GM18867 (cell line): ENCODE measurements around the gene KRT23.
"Not testable (repeated sequence)": the region's sequence is repeated elsewhere in the genome, so short reads cannot be mapped to it uniquely, and the experiment has no call there.

Experiments used
- ATAC-seq: cut with Tn5 transposase; IDR thresholded peaks from one replicate; pipeline ENCODE4 v1.9.1; 2021; ENCODE audit warnings: mild to moderate bottlenecking, moderate library complexity; ENCODE audit not compliant: unreplicated experiment

Gene KRT23

GRCh38 chr17:40951011-40951622 is 13.7 kb upstream of the KRT23 start:
- no peak for ATAC-seq

DNA sequence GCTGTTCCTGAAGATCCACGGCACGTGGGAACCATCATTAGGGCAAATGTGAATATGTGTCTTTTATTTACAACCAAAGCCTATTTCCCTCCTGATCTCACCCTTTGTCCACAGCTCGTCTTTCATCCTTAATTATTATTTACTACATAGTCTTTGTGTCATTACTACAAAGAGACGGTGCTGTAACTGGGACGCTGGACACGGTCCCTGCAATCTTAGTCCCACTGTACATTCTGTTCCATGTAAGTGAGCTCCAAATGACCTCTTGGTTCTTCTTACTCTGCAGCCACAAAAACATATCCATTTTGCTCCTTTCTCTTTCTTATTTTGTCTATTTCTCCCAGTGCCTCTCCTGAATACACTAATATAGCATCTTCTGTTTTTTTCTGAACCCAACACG is 12.7 kb upstream of the KRT23 start:
- no peak for ATAC-seq

DNA sequence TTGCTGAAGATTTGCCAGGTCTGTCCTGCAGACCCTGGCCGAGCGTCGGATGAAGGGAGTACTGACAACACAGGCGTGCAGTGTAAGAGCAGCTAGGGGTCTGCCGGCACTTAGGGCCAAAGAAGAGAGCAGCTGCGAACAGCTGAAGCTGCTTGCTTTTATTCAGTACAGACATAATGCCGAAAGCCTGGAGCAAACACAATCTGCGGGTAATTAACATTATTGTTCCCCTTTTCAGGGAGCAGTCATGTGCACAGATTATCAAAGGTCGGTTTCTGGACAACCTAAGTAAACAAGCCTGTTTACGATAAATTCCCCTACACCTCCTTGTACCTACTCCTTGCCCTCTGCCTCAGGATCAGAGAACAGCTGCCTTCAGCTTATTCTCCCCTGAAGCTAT is 12.0 kb upstream of the KRT23 start:
- ATAC-seq, result no peak

- ATAC-seq, result no peak
These were observed 10.5 kb upstream of the KRT23 start for GRCh38 chr17:40947929-40948328.

- no peak for ATAC-seq
These were observed 8.0 kb upstream of the KRT23 start for GRCh38 chr17:40945414-40945813.

- no peak for ATAC-seq
These were observed 7.1 kb upstream of the KRT23 start for GRCh38 chr17:40944531-40944930.

DNA sequence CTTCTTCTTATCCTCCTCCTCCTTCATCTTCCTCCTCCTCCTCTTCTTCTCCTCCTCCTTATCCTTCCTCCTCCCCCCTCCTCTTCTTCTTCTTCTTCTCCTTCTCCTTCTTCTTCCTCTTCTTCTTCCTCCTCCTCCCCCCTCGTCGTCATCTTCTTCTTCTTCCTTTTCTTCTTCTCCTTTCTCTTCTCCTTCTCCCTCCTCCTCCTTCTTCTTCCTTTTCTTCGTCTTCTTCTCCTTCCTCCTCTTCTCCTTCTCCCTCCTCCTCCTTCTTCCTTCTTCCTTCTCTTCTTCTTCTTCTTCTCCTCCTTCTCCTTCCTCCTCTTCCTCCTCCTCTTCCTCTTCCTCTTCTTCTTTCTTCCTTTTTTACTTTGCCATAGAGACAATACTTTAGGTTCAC is 5.1 kb upstream of the KRT23 start:
- no peak for ATAC-seq

DNA sequence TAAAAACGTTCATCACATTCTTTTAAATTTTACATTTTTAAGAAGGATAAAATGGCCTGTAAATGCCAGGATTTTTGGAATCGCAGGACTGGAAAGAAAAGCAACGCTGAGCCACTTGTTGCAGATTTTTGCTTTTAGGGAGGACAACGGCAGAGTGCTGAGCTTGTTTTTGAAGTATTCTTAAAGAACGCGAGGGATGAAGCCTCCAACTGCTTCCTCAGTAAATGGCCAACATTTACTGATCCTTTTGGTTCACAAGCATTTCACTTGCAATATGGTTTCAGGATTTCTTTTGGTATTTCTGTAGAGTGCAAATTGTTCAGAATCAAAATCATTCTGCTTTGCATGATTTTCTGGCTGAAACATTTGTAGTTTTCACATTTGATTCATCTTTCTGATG is 2.8 kb upstream of the KRT23 start:
- no peak for ATAC-seq

- ATAC-seq, result no peak
These were observed 1.5 kb upstream of the KRT23 start for GRCh38 chr17:40938981-40939380.

DNA sequence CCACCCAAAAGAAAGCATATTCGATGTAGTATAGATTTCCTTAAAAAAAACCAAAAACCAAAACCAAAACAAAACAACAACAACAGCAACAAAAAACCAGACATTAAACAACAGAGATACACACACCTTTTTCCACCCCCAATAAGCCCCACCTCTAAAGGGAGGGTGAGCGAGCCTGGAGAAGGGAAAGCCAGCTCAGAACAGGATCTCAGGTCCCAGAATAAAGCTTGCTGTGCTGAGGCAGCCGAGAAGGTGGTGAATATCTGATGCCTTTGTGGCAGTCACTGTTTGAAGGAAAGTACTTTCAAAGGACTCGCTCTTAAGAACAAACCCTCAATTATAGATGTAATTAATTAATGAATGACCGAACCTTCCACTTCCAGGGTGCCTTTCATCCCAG is 470 bp downstream of the KRT23 start:
- no peak for ATAC-seq

DNA sequence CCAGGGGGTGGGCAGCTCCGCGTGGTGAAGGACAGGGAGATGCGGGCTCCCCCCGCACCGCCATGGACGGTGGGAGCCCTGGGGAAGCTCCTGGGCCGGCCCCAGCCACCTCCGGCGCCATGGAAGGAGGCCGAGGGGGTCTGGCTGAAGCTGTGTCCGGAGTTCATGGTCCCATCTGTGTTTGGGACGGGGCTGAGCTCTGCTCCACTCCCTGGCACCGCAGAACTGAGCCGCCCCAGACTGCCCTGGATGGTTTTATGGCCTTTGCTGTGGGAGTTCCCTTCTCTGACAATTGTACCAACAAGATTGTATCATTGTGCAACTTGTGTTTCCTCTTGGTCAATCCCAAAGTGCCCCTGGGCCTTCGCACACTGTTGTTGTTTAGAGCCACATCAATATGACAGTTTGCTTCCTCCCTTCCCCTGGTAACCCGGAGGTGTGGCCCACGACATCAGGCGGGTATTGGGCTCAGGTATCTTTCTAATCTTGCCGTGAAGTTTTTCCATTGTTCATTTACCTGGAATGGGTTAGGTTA is 942 bp downstream of the KRT23 start:
- ATAC-seq, result no peak

GRCh38 chr17:40935624-40936023 is 1.8 kb downstream of the KRT23 start:
- no peak for ATAC-seq

GRCh38 chr17:40932608-40933007 is 4.8 kb downstream of the KRT23 start:
- ATAC-seq, result no peak

GRCh38 chr17:40931311-40931710 is 6.1 kb downstream of the KRT23 start:
- ATAC-seq, result no peak

GRCh38 chr17:40926341-40926740 is 11.1 kb downstream of the KRT23 start:
- ATAC-seq, result no peak

GRCh38 chr17:40922239-40922638 is 15.2 kb downstream of the KRT23 start:
- ATAC-seq, result no peak

DNA sequence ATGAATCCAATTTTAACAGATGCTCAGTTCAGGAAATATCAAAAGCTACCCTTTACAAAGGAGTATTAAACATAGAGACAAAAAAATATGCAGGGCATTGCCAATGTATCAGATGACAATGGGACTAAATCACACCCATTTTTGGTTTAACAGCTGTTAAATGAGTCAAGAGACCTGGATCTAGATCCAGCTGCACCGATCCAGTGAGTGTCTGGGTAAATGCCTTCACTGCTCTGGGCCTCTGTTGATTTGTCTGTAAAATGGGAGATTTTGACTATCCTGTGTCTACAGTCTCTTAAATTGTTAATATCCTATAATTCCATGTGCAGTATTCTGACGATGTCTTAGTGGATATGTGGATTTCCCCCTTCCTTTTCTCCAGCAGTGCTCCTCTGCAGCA is 16.4 kb downstream of the KRT23 start:
- ATAC-seq, result no peak

GRCh38 chr17:40917116-40917515 is 20.3 kb downstream of the KRT23 start:
- ATAC-seq, result not testable (repeated sequence)

- no peak for ATAC-seq
These were observed 21.1 kb downstream of the KRT23 start for GRCh38 chr17:40916366-40916765.

- no peak for ATAC-seq
These were observed 21.7 kb downstream of the KRT23 start for GRCh38 chr17:40915721-40916256.

- no peak for ATAC-seq
These were observed 22.2 kb downstream of the KRT23 start for GRCh38 chr17:40915199-40915661.

DNA sequence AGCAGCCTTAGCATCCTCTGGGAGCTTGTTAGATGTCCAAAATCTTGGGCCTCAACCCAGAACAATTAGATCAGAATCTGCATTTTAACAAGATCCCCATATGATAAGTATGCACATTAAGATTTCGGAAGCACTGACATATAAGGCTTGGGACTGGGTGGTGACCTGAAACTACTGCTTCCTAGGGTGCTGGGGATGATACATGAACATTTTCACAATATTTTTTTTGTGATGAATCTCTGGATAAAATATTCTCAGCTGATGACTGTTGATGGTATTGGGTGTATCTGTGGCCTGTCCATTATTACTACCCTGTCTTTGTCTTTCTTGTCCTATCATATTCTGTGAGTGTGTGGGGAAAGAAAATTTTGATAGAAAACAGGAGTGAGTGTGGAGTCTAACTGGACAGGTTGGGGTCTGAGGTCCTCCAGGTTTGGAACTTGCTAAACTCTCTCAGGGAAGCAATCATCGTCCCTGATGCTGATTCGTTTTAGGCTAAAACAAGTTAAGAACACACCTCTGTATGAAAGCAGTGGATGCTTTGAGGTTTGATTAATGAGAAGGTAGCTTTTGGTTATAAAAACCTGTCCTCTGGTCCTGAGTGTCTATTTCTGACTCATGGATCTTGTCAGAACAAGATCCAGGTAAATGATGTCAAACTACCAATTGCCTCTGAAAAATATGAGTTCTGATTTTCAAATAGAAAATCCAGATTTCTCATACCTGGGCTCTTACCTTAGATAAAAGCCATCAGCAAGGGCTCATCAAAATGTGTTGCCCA is 23.2 kb downstream of the KRT23 start:
- no peak for ATAC-seq
